HCT116 (cell line): ENCODE measurements around the gene OR5D16.

Experiments
- CEBPB ChIP-seq: IDR thresholded peaks from 2 replicates; pipeline ENCODE4 v1.6.1; 2012; ENCODE audit warnings: low read depth
- CTCF ChIP-seq, 3 experiments: fragments of 200-600 bp in 1 of 3; sonication (generic) in 1 of 3; IDR thresholded peaks in 2 of 3; conservative IDR thresholded peaks in 1 of 3; 2 replicates each; pipeline ENCODE4 v1.5.1; 2012 to 2017; ENCODE audit warnings: low read depth in 2 of 3, low read length in 2 of 3, antibody characterized with exemption in 1 of 3, borderline replicate concordance in 1 of 3, control low read depth in 1 of 3, mild to moderate bottlenecking in 1 of 3, mixed read lengths in 1 of 3, mixed run types in 1 of 3, moderate library complexity in 1 of 3; ENCODE audit not compliant: insufficient read depth in 1 of 3
- EZH2phosphoT487 ChIP-seq: fragments of 200-600 bp; IDR thresholded peaks from 2 replicates; pipeline ENCODE4 v1.6.1; 2018; ENCODE audit warnings: antibody characterized with exemption, borderline replicate concordance

- TF ChIP-seq EZH2phosphoT487 (no peak), CEBPB (no peak), CTCF (IDR thresholded peaks at IDR 0.05 in 2 of 3, conservative IDR thresholded peaks at IDR 0.05 in 1 of 3; ENCODE audit: borderline replicate concordance in 1 of 3, insufficient read depth in 1 of 3, low read depth in 2 of 3, low read length in 2 of 3) (no peak)
Observed at GRCh38 chr11:55838452-55838851, at the start of gene OR5D16.
